Stimulated activated CD4-positive, alpha-beta T cell treated with anti-CD3 and anti-CD28 coated beads, TNF-alpha, amount 100 ng/mL, for 24 hours (primary cell): Measurements from ENCODE around the gene TXNDC12.
"Not testable (repeated sequence)": the region's sequence is repeated elsewhere in the genome, so short reads cannot be mapped to it uniquely, and the experiment has no call there.

Experiments used
- DNase-seq, 3 experiments: peaks; one replicate each; pipeline ENCODE4 v3.0.0-alpha.2; 2020; ENCODE audit warnings: low read depth in 3 of 3

The TXNDC12 gene

DNA sequence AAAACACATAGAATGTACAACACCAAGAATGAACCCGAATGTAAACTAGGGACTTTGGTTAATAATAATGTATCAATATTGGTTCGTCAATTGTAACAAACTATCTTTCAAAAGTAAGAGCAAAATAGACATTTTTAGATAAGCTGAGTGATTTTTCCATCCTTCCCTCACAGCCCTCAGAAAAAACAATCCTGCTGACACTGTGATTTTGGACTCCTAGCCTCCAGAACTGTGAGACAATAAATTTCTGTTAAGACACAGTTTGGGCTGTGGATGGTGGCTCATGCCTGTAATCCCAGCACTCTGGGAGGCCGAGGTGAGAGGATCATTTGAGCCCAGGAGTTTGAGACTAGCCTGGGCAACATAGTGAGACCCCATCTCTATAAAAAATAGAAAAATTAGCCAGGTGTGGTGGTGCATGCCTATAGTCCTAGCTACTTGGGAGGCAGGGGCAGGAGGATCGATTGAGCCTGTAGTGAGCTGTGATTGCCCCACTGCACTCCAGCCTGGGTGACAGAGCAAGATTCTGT lies 9.3 kb downstream of the TXNDC12 start:
- not testable (repeated sequence) for DNase-seq

DNA sequence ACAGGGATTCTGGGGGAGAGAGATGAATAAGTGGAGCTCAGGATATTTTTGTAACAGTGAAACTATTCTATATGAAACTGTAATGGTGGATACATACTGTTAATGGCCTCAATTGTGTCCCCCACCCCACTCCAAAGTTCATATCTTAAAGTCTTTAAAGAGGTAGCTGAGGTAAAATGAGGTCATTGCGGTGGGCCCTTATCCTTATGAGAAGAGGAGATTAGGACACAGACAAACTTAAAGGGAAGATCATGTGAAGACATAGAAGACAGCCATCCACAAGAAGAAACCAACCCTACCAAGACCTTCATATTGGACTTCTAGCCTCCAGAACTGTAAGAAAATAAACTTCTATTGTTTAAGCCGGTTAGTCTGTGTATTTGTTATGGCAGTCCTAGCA lies 9.8 kb downstream of the TXNDC12 start:
- no peak for DNase-seq

DNA sequence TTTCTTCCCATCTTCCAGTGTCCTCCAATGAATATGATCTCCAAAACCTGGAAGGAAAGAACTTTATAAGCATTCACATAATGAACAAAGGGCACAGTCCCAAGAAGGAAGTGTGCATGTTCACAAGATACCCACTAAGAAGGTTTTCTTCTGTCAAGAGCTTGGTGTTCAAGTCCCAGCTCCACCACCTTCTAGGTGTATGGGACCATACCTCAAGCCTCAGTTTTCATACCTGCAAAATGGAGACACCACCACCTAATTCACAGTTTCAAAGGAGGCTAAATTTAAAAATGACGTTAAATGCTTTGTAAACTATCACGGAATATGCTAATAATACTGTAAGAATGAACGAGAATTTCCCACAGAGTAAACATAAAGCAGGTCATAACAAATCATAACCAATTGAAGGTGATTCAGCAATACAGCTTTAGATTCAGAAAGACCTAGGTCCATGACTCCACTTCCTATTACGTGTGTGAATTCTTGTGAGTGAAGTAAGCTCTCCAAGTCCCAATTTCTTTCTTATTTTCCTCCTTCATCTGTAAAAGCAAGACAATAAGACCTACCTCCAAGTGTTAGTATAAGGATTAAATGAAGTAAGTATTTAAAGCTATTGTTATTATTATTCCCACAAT lies 13.3 kb downstream of the TXNDC12 start:
- DNase-seq: no peak

DNA sequence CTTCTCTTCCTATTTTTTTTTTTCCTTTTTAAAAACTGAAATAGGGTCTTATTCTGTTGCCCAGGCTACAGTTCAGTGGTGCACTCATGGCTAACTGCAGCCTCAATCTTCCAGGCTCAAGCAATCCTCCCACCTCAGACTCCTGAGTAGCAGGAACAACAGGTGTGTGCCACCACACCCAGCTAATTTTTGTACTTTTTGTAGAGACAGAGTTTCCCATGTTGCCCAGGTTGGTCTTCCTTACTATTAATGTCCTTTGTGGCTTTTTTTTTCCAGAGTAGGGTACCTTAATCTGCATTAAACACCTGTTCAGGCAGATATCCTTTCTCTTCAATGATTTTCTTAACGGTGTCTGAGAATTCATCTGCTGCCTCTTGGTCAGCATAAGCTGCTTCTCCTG lies 17.1 kb downstream of the TXNDC12 start:
- no peak for DNase-seq

DNA sequence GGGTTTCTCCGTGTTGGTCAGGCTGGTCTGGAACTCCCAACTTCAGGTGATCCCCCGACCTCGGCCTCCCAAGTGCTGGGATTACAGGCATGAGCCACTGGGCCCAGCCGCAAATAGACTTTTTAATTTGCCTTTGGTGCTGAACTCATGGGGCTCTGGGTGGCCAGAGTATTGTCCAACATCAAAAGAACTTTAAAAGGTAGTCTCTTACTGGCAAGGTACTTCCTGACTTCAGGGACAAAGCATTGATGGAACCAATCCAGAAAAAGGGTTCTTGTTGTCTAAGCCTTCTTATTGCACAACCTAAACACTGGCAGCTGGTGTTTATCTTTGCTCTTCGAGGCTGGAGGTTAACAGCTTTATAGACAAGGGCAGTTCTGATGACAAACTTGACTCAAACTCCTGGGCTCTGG lies 17.6 kb downstream of the TXNDC12 start:
- DNase-seq: no peak

DNA sequence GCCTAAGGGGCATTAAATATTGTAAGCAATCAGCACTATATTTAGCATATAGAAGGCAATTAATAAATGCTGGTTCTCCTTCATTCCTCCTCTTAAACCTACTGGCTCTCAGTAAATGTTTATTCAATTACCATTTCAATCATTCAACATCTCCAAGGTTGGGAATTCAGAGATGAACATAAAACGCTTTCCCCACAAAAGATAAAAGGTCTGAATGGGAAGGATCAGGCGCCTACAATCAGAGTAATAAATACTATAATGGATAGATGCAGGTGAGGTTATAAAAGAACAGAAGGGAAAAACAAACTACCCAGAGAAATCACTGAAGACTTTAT lies 21.0 kb downstream of the TXNDC12 start:
- DNase-seq: no peak

DNA sequence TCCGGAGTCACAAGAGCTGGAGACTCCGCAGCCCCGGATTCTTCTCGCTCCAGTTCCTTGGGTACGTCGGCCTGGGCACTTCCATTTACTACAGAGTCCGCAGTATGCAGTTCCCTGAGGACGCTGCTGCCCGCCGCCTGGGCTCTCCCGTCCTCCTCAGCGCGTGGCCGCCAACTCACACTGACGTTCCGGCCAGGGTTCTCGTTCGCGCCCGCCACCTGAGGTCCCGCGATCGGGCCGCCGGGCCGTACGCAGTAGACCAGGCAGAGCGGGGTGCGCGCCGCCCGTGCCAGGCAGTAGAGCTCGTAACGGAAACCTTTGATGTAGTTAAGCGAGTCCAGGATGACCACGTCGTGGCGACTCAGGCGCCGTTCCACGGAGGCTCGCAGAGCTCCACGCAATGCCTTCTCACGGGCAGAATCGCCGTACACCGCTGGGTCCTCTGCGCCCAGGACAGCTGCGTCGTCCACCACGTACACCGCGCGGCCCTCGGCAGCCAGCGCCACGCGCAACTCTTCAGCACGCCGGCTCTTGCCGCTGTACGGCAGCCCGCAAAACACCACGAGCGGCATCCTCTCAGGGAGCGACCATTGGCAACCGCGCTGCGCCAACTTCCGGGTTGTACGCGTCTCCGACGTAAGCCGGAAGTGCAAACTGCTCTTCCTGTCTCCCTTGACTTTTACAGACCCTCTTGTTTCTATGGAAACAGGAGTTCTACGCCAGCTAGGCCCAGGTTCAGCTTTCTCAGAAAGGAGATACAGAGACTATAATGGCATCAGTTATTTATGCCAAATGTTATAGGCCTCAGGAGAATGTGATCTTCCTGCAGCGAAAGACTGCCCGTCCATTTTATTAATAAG lies 21.6 kb downstream of the TXNDC12 start, which contains the start of gene KTI12:
KTI12 (minus strand) TSS at position 621 of the 860 bp plus-strand sequence; CDS start at position 572, 49 bp downstream.
- peak; percentile 72 to 81 (median 76) for DNase-seq

DNA sequence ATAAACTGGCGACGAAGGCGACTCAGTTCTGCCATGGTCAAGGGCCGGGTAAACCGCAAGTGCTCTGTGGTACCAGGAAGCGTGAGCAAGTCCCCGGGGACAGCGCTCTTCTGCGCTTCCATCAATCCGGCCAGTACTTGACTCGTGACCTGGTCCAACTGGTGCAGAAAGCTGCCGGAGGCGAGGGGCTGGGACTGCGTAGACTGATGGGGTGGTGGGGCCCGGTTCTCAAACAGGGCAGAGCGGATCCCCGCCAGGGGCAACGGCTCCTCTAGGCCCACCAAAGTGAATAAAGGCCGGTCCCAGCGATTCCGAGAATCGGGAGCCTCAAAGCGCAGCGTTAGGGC lies 22.2 kb downstream of the TXNDC12 start:
- no peak for DNase-seq

DNA sequence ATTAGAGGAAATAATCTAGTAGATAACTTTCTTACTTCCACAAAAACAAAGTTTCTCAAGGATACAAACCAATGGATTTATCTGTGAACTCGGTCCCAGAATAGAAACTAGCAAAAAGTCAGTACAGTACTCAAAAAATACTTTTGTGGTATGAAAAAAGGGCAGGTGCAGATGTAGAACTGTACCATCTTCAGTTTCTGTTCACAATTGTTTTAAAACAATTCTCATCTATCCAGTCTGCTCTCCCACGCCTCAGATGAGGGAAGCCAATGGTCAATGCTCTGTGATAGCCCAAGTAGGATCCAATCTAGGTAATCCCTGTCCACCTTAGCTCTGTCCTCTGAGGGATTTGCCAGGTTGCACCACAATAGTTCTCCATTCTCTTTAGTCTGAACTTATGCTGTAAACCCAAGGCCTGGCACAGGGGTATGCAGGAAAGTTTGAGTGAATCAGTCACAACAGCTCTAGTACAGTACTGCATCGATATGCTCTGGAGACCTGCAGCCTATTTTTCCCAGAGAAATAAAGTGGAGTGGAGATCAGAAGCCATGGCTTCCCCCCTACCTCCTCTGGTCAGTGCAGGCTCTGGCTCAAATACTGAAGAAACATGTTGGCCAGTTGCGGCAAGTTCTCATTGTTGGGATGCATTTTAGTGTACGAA lies 22.7 kb downstream of the TXNDC12 start:
- DNase-seq: no peak

DNA sequence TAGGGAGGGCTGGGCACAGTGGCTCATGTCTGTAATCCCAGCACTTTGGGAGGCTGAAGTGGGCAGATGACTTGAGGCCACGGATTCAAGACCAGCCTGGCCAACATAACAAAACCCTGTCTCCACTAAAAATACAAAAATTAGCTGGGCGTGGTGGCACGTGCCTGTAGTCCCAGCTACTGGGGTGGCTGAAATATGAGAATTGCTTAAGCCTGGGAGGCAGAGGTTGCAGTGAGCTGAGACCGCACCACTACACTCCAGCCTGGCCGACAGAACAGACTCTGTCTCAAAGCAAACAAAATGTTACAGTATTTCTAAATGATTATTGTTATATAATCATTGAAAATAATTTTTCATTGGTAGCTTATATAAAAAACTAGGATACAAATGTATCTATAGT lies 26.2 kb downstream of the TXNDC12 start:
- DNase-seq: not testable (repeated sequence)

DNA sequence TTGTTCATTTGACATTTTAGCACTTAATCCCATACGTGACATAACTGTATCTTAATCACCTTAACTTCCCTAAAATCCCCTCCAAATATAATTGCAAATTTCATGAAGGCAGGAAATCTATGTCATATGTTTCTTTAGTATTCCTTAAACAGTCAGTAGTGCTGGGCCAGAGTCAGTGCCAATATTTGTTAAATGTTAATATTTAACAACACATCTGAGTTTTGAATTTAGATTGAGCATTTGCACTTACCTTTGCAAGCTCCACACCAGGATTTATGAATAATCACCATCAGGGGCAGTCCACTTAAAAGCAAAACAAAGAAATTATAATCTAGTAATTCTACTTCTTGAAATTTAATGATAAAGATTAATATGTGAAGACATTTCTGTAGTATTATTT lies 26.7 kb downstream of the TXNDC12 start:
- DNase-seq: no peak

DNA sequence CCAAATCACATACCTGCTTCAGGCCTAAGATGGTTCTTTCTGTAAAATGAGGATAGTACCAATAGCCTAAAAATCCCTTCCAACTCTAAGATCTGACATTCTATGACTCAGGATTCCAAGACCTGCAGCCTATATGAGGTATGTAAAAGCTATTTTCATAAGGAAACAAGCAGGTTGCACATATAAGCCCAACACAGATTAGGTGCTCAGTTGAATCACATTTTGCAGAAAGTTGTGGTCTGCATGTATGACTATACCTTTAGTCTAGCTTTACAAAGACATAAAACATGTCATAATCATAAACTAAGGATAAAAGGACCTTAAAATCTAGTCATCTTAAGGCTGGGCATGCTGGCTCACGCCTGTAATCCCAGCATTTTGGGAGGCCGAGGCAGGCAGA lies 28.7 kb downstream of the TXNDC12 start:
- DNase-seq: no peak

DNA sequence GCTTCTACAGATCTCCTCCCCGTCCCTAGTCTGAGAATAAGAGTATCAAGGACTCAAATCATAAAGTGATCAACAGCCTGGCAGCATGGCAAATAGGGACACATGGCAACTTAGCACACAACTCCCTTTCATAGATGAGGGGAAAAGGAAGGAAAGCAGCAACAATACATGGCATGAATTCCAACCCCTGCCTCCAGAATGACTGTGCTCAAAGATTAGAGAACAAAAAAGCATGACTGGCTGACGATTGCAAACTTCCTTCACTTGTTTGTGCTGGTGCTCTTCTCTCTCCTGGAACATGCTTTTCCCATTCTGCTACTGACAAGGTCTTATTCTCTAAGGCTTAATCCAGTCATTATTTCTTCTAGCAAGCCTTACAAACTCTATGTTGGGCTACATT lies 32.9 kb downstream of the TXNDC12 start:
- DNase-seq: no peak

DNA sequence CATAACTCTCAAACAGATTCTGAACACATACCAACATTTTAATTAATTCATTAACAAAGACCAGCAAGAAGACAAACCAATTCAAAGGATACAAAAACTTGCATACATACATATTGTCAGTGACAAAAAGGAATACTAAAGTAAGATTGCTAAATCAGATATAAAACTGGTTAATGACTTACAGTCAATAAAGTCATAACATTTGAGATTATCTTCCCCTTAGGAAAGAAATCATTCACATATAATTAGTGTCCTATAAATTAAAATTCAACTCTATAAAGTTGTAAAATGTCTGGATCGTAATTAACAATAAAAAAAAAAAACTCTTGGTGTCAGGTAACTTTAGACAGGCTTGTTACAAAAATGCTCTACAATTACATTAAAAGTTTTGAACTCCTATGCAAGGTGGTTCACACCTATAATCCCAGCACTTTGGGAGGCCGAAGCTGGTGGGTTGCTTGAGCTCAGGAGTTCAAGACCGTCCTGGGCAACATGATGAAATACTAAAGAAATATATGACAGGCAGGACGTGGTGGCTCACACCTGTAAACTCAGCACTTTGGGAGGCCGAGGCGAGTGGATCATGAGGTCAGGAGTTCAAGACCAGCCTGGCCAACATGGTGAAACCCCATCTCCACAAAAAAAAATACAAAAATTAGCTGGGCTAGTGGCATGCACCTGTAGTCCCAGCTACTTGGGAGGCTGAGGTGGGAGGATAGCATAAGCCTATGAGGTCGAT lies 46.8 kb downstream of the TXNDC12 start:
- DNase-seq: no peak

DNA sequence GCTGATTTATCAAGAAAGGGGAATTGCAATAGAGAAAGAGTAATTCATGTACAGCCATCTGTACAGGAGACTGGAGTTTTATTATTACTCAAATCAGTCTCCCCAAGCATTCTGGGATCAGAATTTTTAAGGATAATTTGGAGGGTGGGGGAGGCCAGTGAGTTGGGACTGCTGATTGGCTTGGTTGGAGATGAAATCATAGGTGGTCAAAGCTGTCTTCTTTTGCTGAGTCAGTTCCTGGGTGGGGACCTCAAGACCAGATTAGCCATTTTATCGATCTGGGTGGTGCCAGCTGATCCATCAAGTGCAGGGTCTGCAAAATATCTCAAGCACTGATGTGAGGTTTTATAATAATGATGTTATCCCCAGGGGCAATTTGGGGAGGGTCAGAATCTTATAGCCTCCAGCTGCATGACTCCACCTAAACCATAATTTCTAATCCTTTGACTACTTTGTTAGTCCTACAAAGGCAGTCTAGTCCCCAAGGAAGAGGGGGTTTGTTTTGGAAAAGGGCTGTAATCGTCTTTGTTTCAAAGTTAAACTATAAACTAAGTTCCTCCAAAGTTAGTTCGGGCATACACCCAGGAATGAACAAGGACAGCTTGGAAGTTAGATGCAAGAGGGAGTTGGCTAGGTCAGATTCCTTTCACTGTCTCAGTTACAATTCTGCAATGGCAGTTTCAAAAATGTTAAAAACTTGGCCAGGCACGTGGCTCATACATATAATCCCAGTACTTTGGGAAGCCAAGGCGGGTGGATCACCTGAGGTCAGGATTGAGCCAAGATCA lies 47.6 kb downstream of the TXNDC12 start:
- no peak for DNase-seq

DNA sequence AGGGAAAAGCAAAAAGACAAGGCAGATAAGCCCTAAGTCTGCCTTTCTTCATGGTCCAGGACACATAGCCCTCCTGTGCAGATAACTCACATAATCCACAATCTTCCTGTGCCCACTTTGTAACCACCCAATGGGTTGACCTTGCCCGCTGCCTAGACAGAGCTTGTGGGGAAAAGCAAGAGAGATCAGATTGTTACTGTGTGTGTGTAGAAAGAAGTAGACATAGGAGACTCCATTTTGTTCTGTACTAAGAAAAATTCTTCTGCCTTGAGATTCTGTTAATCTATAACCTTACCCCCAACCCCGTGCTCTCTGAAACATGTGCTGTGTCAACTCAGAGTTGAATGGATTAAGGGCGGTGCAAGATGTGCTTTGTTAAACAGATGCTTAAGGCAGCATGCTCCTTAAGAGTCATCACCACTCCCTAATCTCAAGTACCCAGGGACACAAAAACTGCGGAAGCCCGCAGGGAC lies 48.9 kb downstream of the TXNDC12 start:
- DNase-seq: not testable (repeated sequence)

DNA sequence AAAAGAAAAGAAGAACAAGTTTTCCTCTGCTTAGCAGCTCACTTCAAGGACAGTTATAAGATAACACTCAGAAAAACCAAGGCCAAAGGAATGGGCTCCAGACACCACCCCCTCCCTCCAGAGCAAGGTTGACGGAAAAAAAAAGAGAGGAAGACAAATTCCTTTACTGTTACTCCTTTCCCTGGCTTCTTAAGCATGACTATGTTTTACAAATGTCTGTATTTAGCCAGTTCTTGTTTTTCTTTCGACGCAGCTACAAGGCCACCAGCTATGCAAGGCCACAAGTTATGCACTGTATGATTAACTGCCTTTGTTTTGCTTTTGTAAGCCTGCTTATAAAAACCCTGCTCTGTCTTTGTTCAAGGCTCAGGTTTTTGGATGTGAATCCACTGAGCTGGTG lies 49.4 kb downstream of the TXNDC12 start:
- DNase-seq: not testable (repeated sequence)

DNA sequence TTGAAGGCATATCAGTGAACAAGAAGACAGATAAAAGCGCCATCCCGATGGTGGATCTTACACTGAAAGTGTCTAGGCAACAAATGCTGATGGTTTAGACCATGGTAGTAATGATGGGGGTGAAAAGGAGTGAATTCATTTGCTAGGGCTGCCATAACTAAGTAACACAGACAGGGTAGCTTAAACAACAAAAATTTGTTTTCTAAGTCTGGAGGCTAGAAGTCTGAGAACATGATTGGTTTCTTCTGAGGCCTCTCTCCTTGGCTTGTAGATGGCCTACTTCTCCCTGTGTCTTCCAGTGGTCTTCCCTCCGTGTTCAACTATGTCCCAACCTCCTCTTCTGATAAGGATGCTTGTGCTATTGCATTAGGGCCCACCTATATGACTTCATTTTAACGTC lies 51.1 kb downstream of the TXNDC12 start:
- DNase-seq: no peak

DNA sequence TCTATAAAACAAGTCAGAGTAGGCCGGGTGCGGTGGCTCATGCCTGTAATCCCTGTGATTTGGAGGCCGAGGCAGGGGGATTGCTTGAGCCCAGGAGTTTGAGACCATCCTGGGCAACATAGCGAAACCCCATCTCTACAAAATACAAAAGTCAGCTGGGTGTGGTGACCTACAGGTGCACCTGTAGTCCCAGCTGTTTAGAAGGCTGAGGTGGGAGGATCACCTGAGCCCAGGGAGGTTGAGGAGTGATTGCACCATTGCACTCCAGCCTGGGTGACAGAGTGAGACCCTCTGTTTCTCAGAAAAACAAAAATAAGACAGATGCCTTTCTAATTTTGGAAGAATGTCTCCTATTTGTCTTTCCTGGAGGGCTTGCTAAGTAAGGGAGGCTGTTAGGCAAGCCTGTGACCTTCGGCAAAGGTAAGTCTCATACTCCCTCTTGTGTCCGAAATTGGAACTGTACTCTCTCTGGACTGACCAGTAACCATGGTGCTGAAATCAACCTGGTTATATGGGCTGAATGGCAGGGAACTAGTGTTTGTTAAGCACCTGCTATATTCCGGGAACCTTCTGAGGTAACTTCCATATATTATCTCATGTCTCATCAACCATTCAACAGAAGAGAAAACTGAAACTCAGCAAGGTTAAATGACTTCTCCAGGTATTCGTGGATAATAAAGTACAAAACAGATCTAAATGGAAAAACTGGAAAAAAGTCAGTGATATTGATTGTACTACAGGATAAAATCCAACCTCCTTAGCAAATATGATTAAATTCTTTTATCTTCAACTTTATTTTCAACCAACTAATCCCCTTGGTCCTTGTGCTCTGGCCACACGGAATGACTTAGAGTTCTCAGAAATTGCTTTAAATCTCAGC lies 52.7 kb downstream of the TXNDC12 start:
- DNase-seq: peak; percentile 7 to 67 (median 35)

DNA sequence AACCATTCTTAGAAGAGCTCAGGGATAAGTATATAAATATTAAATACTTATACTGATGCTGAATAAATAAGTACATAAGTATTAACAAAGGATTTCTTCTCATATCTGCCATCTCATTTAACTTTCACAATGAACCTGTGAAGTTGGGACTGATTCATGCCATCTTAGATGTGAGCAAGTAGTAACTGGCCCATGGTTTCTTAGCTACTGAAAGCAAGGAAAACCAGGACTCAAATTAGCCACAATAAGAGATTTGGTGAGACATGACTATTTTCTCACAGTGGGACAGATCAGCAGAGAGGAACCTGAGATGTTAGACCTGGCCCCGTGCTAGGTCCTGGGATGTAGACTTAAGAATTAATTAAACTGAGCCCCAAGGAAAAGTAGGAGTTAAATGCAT lies 56.3 kb downstream of the TXNDC12 start:
- no peak for DNase-seq
